NCI-H2029 (cell line): Measurements from ENCODE around the gene BRSK2.

Experiments used
- DNase-seq: peaks from one replicate; lab custom pipeline; 2025; lab: John Stamatoyannopoulos, UW

The BRSK2 gene

GRCh38 chr11:1469911-1470680 is 80.4 kb downstream of the BRSK2 start:
- DNase-seq, result no peak

GRCh38 chr11:1470681-1471611 is 81.2 kb downstream of the BRSK2 start:
- no peak for DNase-seq

GRCh38 chr11:1471736-1472135 is 82.0 kb downstream of the BRSK2 start:
- no peak for DNase-seq

- no peak for DNase-seq
Observed at GRCh38 chr11:1472180-1473005, 82.7 kb downstream of the BRSK2 start.

GRCh38 chr11:1473011-1473628 is 83.4 kb downstream of the BRSK2 start:
- no peak for DNase-seq

GRCh38 chr11:1473786-1474185 is 84.1 kb downstream of the BRSK2 start:
- no peak for DNase-seq

GRCh38 chr11:1475841-1476240 is 86.1 kb downstream of the BRSK2 start:
- no peak for DNase-seq

- DNase-seq, result no peak
Observed at GRCh38 chr11:1476940-1477736, 87.4 kb downstream of the BRSK2 start.

GRCh38 chr11:1478011-1478410 is 88.3 kb downstream of the BRSK2 start:
- no peak for DNase-seq

GRCh38 chr11:1478544-1478943 is 88.8 kb downstream of the BRSK2 start:
- DNase-seq, result no peak

- no peak for DNase-seq
Observed at GRCh38 chr11:1479006-1479677, 89.4 kb downstream of the BRSK2 start.

GRCh38 chr11:1479678-1480118 is 90.0 kb downstream of the BRSK2 start:
- DNase-seq, result no peak

- no peak for DNase-seq
Observed at GRCh38 chr11:1480191-1480554, 90.4 kb downstream of the BRSK2 start.

GRCh38 chr11:1480555-1481482 is 91.1 kb downstream of the BRSK2 start:
- DNase-seq, result no peak

- DNase-seq, result no peak
Observed at GRCh38 chr11:1481483-1481825, 91.7 kb downstream of the BRSK2 start.

GRCh38 chr11:1481861-1482441 is 92.2 kb downstream of the BRSK2 start:
- DNase-seq, result no peak

GRCh38 chr11:1482581-1483444 is 93.1 kb downstream of the BRSK2 start:
- DNase-seq, result no peak

- no peak for DNase-seq
Observed at GRCh38 chr11:1483445-1483961, 93.8 kb downstream of the BRSK2 start.
